Measurements from ENCODE around the gene DNAJC16. TPM values are rescaled to one million over a fixed set of nuclear protein-coding genes. Genes with fewer than 3 reads are reported as not detected.

The DNAJC16 gene
- total RNA-seq, 3 donors from 2014 or later (not counting 1 experiment from before 2014, with no cell fraction given), result 18.6 to 22.8 (median 18.7) TPM

DNA sequence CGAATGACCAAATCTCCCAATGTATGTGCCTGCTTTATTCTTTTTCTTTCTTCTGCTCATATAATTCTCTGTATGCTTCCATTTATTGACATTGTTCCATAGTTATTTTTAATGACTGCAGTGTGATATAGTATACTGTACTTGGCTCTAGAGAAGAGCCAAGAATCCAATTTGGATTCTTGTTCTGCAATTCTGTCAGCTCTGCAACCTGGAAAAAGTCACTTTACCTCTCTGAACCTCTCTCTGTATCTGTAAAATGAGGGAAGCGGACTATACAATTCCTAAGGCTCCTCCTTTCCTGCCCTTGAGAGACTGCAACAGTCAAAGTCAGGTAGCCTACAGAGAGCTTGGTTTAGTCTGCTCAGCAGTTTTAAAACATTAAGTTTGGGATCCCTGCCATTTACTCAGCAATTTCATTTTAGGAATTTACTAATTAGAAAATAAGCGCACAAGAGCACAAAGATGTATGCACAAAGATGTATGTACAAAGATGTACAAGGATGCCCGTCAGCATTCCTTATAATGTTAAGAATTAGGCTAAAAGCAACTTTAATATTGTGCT lies 14.7 kb downstream of the DNAJC16 start:
- Histone ChIP-seq H3K27me3 (ENCODE audit: control insufficient read depth, insufficient read depth, low read length) (no peaks in the 10 kb centered on the region), H3K4me1 (ENCODE audit: control insufficient read depth, insufficient read depth, low read length) (no peaks in the 10 kb centered on the region), H3K36me3 (ENCODE audit: control insufficient read depth, insufficient read depth, low read length) (peaks cover 61% of the 10 kb centered on the region), H3K4me3 (ENCODE audit: low read length) (no peak overlapping the region), H3K27ac (ENCODE audit: low read length) (no peak overlapping the region), H3K9me3 (ENCODE audit: control insufficient read depth, insufficient read depth, low read length) (no peaks in the 10 kb centered on the region)
- intact Hi-C loops (cut with micrococcal nuclease), result no loop called here
- no peak overlapping the region for H3K4me3 Mint-ChIP-seq
- H3K4me1 Mint-ChIP-seq, result no peaks in the 10 kb centered on the region
- 96% methylated on average over 2 of the region's 4 CpGs for WGBS (ENCODE audit: insufficient coverage)
- H3K36me3 Mint-ChIP-seq, result peaks cover 3% of the 10 kb centered on the region
- H3K27ac Mint-ChIP-seq, result no peak overlapping the region
- no peak for DNase-seq
- no peaks in the 10 kb centered on the region for H3K9me3 Mint-ChIP-seq
- H3K27me3 Mint-ChIP-seq (ENCODE audit: low read depth in 2 of 2), result no peaks in the 10 kb centered on the region
- TF ChIP-seq, protein P1, sequence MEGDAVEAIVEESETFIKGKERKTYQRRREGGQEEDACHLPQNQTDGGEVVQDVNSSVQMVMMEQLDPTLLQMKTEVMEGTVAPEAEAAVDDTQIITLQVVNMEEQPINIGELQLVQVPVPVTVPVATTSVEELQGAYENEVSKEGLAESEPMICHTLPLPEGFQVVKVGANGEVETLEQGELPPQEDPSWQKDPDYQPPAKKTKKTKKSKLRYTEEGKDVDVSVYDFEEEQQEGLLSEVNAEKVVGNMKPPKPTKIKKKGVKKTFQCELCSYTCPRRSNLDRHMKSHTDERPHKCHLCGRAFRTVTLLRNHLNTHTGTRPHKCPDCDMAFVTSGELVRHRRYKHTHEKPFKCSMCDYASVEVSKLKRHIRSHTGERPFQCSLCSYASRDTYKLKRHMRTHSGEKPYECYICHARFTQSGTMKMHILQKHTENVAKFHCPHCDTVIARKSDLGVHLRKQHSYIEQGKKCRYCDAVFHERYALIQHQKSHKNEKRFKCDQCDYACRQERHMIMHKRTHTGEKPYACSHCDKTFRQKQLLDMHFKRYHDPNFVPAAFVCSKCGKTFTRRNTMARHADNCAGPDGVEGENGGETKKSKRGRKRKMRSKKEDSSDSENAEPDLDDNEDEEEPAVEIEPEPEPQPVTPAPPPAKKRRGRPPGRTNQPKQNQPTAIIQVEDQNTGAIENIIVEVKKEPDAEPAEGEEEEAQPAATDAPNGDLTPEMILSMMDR (IDR thresholded peaks at IDR 0.05), result no peak
- no peak for ATAC-seq

DNA sequence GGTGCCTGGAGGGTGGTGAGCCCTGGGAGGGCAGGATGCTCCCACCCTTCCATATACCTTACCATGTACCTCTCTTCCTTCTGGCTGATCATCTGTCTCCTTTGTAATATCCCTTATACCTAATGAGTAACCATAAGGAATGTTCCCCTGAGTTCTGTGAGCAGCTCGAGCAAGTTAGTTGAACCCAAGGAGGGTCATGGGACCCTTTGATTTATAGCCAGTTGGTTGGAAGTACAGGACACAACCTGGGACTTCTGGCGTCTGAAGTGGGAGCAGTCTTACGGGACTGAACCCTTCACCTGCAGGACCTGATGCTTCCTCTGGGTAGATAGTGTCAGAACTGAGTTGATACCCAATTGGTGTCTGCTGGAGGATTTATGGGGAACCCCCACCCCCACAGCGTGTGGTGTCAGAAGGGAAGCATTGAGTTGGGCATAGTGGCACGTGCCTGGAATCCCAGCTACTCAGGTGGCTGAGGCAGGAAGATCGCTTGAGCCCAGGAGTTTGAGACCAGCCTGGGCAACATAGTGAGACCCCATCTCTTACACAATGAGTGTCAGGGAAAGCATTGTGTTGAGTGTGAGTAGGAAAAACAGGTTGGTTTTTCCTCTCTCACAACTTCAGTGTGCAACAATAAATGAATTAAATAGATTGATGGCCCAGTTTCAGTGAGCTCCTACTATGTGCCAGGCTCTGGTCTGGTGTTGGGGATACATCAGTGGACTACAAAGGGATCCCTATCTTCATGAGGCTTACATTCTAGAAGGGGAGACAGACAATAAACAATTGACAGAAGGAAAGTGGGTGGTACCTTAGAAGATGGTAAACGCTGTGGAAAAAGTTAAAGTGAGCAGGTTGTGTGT lies 16.0 kb downstream of the DNAJC16 start:
- no peaks in the 10 kb centered on the region for H3K9me3 ChIP-seq (ENCODE audit: control insufficient read depth, insufficient read depth, low read length)
- TF ChIP-seq, protein P1 (IDR thresholded peaks at IDR 0.05), result no peak
- H3K4me1 Mint-ChIP-seq, result no peaks in the 10 kb centered on the region
- no peak overlapping the region for H3K4me3 ChIP-seq (ENCODE audit: low read length)
- no peak overlapping the region for H3K4me3 Mint-ChIP-seq
- H3K9me3 Mint-ChIP-seq, result no peaks in the 10 kb centered on the region
- H3K36me3 Mint-ChIP-seq, result peaks cover 2% of the 10 kb centered on the region
- no peak overlapping the region for H3K27ac Mint-ChIP-seq
- peaks cover 58% of the 10 kb centered on the region for H3K36me3 ChIP-seq (ENCODE audit: control insufficient read depth, insufficient read depth, low read length)
- no peaks in the 10 kb centered on the region for H3K4me1 ChIP-seq (ENCODE audit: control insufficient read depth, insufficient read depth, low read length)
- intact Hi-C loops (cut with micrococcal nuclease), result no loop called here
- no peaks in the 10 kb centered on the region for H3K27me3 Mint-ChIP-seq (ENCODE audit: low read depth in 2 of 2)
- ATAC-seq (no peak), DNase-seq (no peak)
- WGBS (ENCODE audit: insufficient coverage), result 91% methylated on average over 7 of the region's 7 CpGs
- no peaks in the 10 kb centered on the region for H3K27me3 ChIP-seq (ENCODE audit: control insufficient read depth, insufficient read depth, low read length)
- H3K27ac ChIP-seq (ENCODE audit: low read length), result no peak overlapping the region

DNA sequence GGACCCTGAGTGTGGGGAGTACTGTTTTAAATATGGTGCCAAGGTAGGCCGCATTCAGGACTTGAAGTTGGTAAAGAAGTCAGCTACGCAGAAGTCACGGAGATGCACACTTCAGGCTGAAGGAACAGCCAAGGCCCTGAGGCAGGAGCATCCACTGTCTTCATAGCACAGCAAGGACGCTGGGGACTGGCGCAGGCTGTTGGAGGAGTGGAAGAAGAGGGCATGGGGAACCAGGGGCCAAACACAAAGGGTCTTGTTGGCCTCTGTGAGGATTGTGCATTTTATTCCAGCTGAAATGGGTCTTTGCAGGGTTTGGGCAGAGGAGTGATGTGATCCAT lies 16.6 kb downstream of the DNAJC16 start:
- no peaks in the 10 kb centered on the region for H3K4me1 ChIP-seq (ENCODE audit: control insufficient read depth, insufficient read depth, low read length)
- H3K27ac ChIP-seq (ENCODE audit: low read length), result no peak overlapping the region

More for the DNA sequence above, 16.6 kb downstream of the DNAJC16 start:
- TF ChIP-seq, protein P1 (IDR thresholded peaks at IDR 0.05), result no peak
- Histone ChIP-seq H3K4me3 (ENCODE audit: low read length) (no peak overlapping the region), H3K27me3 (ENCODE audit: control insufficient read depth, insufficient read depth, low read length) (no peaks in the 10 kb centered on the region), H3K9me3 (ENCODE audit: control insufficient read depth, insufficient read depth, low read length) (no peaks in the 10 kb centered on the region), H3K36me3 (ENCODE audit: control insufficient read depth, insufficient read depth, low read length) (peaks cover 61% of the 10 kb centered on the region)
- no peaks in the 10 kb centered on the region for H3K4me1 Mint-ChIP-seq
- no peaks in the 10 kb centered on the region for H3K27me3 Mint-ChIP-seq (ENCODE audit: low read depth in 2 of 2)
- DNase-seq (no peak), ATAC-seq (no peak)
- intact Hi-C loops (cut with micrococcal nuclease), result no loop called here
- peaks cover 8% of the 10 kb centered on the region for H3K36me3 Mint-ChIP-seq
- peak overlapping the region in 1 of 2 donors; percentile 12 for H3K27ac Mint-ChIP-seq
- H3K4me3 Mint-ChIP-seq, result no peak overlapping the region
- WGBS (ENCODE audit: insufficient coverage), result 98% methylated on average over 5 of the region's 5 CpGs
- H3K9me3 Mint-ChIP-seq, result no peaks in the 10 kb centered on the region

Measured in natural killer cell (primary cell).